Astrocyte of the cerebellum (primary cell): ENCODE measurements around the gene SYNM.
A peak's percentile ranks its signal among the peaks of the same experiment; 100 is the strongest.
"Not testable (repeated sequence)": the region's sequence is repeated elsewhere in the genome, so short reads cannot be mapped to it uniquely, and the experiment has no call there.

ENCODE experiments used
- DNase-seq: peaks from one replicate; pipeline ENCODE4 v3.0.0-alpha.2; 2011; ENCODE audit warnings: low read depth
- H3K4me3 ChIP-seq: 2 replicates; pipeline ENCODE4 v1.5.1; 2011; ENCODE audit warnings: mild to moderate bottlenecking, low read depth, low read length, moderate library complexity
- CTCF ChIP-seq: IDR thresholded peaks from 2 replicates; pipeline ENCODE4 v1.5.1; 2012; ENCODE audit warnings: low read length, low read depth, moderate library complexity, mild to moderate bottlenecking; ENCODE audit errors: missing control alignments
- in situ Hi-C: cut with HindIII; loops from 2 replicates; pipeline ENCODE4 v1.10.0; 2017; ENCODE audit warnings: low sequenced_read_pairs

Gene SYNM

GRCh38 chr15:99105514-99106341, 848 bp downstream of the SYNM start:
- in situ Hi-C loops: no loop called here
- peak overlapping the region; percentile 42 for H3K4me3 ChIP-seq

GRCh38 chr15:99106417-99107220, 1.7 kb downstream of the SYNM start:
- DNase-seq: no peak
- H3K4me3 ChIP-seq: peak overlapping the region; percentile 42
- no peak for TF ChIP-seq CTCF
- in situ Hi-C loops: no loop called here

More at GRCh38 chr15:99105514-99106341, 848 bp downstream of the SYNM start:
- no peak for TF ChIP-seq CTCF
- DNase-seq: no peak

- TF ChIP-seq CTCF: no peak
- in situ Hi-C loops: no loop called here
- DNase-seq: no peak
- H3K4me3 ChIP-seq: no peak overlapping the region
Measured at GRCh38 chr15:99108993-99109392, 4.1 kb downstream of the SYNM start.

- in situ Hi-C loops: no loop called here
- no peak for DNase-seq
- no peak overlapping the region for H3K4me3 ChIP-seq
- no peak for TF ChIP-seq CTCF
Measured at GRCh38 chr15:99109555-99110021, 4.7 kb downstream of the SYNM start.

- DNase-seq: no peak
- H3K4me3 ChIP-seq: no peak overlapping the region
- in situ Hi-C loops: no loop called here
- no peak for TF ChIP-seq CTCF
Measured at GRCh38 chr15:99110093-99110492, 5.2 kb downstream of the SYNM start.

- in situ Hi-C loops: no loop called here
- no peak overlapping the region for H3K4me3 ChIP-seq
- TF ChIP-seq CTCF: no peak
- DNase-seq: no peak
Measured at GRCh38 chr15:99110581-99111320, 5.9 kb downstream of the SYNM start.

- not testable (repeated sequence) for H3K4me3 ChIP-seq
Measured at GRCh38 chr15:99111641-99112040, 6.8 kb downstream of the SYNM start.

More at GRCh38 chr15:99111641-99112040, 6.8 kb downstream of the SYNM start:
- in situ Hi-C loops, DNase-seq: not testable (repeated sequence)
